DMS114 treated with DMSO at 0.1 percent for 48 hours (cell line): ENCODE data around the gene RBM8A.
A peak's percentile ranks its signal among the peaks of the same experiment; 100 is the strongest.

ENCODE experiments used
- DNase-seq: peaks from one replicate; lab custom pipeline; 2025; ENCODE audit not compliant: unreplicated experiment; lab: John Stamatoyannopoulos, UW

Gene RBM8A

DNA sequence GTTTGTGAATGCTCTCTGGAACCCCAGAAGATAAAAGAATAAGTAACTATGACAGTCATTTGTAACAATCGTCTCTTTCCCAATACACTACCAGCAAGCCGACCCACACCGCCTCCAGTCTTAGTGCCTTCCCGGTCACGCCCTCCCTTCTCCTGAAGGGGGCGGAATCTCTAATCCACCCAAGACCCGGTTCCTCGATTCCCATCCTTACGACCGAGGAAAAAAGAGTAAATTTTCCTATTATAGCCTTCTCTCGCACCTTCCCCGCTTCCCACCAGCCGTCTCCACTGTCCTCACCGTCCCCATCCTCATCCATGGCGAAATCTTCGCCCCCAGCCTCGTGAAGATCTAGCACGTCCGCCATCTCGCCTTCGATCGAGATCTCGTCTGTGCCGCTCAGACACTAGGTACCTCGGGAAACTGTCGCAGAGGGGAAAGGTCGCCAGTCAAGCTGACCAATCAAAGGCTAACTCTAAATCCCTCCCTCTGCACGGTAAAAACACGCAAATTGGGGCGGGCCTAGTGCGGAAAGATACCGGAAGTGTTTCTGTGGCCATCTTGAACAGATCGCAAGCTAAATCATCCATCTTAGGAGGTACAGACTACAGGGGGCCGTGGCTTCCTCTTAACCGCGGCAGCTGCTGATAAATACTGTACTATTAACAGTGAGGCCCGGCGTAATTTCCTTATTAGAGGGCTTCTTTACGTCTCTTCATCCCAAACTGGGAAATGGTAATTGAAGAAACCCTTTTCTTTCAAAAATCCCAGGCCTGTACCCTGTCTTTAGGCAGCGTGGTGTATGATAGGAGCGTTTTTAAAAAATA, at the start of gene RBM8A:
TSS of gene RBM8A (minus strand) at position 422 of the 824 bp plus-strand sequence. CDS start at position 364, 58 bp downstream.
- peak; percentile 100 for DNase-seq

DNA sequence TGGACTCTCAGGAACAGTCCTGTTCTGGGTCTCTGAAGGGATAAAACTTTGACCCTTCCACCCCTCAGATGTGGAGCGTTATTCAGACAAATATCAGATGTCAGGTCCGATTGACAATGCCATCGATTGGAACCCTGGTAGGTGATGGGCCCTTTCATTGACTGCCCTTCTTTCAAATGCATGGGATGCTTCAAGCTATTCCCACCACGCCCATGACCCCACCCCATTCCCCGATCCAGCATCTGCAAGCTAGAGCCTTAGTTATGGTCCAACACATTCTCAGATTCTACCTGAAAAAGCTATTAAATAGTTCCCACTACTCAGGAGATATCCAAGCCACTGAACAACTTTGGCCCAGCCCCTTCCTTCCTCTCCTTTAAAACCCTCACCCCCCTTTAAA, 49.7 kb upstream of the RBM8A start:
- DNase-seq = no peak

DNA sequence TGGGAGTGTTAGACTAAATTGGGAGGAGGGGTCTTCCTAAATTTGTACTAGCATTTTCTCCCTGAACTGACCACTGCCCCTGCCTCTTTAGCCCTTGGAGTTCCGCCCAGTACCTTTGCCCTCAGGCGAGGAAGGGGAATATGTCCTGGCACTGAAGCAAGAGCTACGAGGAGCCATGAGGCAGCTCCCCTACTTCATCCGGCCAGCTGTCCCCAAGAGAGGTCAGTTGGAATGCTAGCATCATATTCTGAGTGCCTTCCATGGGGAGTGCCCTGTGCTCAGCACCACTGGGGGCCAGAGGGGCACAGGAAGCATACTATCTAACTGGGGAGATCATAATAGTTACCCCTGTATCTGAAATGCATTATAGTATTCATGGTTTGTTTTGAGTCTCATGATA, 47.9 kb upstream of the RBM8A start:
- no peak for DNase-seq

DNA sequence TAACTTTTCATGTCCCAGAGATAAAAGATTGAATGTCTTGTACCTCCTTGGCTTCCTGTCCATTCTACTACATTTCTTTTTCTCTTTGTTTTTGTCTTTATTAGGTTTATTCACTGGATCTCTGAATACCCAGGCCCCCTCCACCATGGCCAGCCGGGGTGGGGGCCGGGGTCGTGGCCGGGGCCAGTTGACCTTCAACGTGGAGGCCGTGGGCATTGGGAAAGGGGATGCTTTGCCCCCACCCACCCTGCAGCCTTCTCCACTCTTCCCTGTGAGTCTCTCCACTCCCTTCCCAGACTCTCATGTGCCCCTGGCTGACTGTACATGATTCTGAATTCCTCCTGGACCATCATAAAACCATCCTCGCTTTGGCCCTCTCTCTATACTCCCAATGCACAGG, 47.4 kb upstream of the RBM8A start:
- no peak for DNase-seq

DNA sequence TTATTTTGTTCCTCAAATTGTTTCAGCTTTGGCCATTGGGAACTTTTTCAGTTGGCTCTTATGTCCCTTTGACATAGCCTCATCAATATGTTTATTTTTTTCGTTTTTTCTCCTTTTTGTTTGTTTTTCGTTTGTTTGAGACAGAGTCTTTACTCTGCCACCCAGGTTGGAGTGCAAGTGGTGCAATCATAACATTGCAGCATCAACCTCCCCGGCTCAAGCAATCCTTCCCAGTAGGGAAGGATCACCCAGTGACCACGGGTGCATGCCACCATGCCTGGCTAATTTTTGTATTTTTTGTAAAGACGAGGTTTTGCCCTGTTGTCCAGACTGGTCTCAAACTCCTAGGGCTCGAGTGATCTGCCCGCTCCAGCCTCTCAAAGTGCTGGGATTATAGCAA, 45.3 kb upstream of the RBM8A start:
- no peak for DNase-seq

DNA sequence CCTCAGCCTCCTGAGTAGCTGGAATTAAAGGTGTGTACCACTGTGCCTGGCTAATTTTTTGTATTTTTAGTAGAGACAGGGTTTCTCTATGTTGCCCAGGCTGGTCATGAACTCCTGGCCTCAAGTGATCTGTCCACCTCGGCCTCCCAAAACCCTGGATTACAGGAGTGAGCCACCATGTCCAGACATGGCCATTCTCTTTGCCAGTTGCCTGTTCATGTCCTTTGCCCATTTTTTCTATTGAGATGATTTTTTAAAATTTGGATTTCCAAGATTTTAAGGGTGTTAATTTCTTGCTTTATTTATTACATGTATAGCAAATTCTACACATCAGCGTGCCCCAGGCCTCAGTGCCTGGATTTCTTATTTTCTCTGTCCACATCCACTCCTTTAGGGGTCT, 40.0 kb upstream of the RBM8A start:
- DNase-seq = no peak

DNA sequence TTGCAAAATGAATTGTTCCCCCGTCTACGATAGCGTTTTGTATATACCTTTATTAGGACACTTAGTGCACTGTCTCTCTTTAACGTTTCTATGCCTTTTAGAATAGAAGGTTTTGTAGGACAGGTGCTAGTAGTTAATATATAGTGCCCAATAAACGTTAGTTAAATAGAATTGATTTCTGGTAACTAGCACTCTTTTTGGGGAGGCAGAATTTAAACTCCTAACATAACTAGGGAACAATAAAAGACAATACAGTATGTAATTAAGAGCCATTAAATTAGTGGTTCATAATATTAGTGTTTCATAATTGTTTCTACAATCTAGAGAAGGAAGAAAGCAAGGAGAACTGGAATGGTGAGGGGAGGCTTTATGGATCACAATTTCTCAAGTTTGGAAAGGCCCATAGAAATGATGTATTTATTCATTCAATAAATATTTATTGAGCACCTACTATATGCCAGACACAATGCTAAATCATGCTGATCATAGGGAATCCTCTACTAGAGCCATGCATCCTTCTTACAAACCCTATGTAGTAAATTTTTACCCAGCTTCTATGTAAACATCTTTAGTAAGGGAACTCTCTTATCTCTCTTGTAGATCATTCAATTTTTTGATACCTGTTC, 37.9 kb upstream of the RBM8A start:
- DNase-seq = no peak

DNA sequence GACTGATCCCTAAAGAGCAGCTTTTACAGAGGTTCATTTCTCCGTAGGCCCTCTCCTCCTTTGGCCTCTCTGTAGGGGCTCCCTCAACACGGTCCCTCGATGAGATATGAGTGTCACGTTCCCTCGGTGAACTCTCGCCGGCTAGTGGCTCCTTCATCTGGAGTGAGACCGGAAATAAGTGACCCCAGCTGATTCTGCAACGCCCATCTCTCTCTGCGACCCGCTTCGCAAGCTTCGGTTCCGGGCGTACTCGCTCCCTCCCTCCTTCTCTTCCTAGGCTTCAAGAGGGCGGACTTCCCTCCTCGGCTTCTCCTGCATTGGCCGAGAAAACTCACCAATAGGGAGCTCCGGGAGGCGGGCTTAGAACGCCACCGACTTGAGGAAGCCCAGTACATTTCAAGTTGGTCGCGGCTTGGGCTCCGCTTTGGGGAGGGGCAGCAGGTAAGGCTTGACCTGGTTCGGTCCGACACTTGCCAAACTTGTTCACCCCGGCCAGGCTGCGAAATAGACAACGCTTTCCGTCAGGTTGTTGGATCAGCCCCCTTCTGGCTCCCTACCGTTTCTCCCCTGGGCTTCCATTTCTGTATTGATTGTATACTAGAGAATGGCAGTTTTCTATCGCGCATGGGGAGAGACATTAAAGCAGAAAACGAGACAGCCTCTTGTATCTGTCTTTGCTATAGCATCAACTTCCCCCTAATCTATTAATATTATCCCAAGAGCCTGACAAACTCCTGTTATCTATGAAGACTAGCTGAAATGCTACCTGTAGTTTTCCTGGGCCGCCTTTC, 37.2 kb upstream of the RBM8A start, which contains the start of the genes ANKRD34A and POLR3GL:
TSS of gene ANKRD34A (minus strand) at position 248 of the 791 bp plus-strand sequence. CDS start 2,816 bp downstream, outside the sequence.
TSS of gene POLR3GL (plus strand) at position 363 of the 791 bp plus-strand sequence. CDS start 10,176 bp downstream, outside the sequence.
- DNase-seq = peak; percentile 96

DNA sequence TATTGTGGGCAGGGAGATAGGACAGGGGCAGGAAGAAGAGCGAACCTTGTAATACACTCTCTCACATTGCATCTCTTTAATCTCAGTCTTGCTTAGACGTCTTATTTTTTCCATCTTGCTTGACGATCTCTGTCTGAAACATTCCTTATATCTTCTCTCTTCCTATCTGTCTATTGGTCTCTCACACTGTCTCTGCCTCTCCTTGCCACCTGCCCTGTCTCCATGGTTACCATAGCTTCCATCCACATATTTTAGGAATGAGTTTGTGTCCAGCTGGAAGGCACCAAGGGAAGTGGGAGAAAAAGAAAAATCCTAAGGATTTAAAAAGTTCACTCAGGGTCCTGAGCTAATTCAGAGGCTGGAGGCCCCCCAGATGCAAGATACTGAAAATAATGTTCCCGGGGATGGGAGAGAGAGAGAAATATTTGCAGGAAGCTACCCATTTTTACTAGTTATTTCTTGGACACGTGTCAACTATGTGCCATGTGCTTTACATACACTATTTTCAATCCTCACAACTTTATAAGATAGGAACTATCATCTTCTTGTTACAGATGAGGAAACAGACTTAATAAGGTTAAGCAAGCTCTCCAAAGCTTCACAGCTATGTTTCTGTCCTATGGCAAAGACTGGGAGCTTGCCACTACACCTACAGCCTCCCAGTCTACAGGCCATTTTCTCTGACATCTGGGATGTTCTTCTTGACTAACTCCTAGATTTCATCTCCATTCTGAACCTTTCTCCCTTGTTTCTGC, 36.2 kb upstream of the RBM8A start:
- DNase-seq = peak; percentile 31

DNA sequence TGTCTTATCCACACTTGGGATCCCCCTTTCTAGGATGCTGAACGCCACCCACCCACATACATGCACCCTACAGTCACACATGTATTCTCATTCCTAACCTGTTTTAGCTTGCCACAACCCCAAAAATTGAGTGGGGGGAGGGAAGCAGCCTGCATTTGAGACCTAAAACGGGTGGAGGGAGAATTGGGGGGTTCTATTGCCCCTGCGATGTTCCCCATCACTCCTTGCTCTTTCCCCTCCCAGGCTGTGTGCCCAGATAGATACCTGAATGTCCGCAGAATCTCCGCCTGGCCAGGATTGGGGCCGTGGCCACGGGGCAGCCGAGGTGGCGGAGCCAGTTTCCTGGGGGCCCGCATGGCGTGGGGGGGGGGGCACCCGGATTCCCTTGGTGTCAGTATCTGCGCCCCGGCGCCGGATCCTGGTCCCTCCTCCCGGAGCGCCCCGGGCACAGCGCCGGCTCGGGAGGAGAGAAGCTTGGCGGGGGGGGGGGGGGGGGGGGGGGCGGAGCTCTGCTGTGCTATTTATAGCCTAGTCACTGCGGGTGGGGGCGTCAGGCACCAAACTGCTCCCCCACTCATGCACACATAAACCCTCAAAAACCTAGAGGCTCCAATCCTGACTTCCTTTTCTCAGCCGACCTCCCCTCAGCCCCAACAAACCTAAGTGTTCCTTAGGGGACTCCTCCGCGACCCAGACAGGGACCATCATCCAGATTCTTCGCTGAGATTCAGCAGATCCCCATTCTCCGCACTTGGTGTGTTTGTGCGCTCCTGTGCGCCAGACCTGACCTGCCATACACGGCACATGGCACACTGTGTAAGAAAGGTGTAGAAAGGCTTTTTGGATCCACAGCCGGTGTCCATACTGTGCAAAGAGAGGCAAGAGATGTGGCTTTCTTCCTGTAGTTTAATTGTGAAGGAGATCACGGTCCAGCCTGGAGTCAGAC, 35.1 kb upstream of the RBM8A start:
- no peak for DNase-seq

DNA sequence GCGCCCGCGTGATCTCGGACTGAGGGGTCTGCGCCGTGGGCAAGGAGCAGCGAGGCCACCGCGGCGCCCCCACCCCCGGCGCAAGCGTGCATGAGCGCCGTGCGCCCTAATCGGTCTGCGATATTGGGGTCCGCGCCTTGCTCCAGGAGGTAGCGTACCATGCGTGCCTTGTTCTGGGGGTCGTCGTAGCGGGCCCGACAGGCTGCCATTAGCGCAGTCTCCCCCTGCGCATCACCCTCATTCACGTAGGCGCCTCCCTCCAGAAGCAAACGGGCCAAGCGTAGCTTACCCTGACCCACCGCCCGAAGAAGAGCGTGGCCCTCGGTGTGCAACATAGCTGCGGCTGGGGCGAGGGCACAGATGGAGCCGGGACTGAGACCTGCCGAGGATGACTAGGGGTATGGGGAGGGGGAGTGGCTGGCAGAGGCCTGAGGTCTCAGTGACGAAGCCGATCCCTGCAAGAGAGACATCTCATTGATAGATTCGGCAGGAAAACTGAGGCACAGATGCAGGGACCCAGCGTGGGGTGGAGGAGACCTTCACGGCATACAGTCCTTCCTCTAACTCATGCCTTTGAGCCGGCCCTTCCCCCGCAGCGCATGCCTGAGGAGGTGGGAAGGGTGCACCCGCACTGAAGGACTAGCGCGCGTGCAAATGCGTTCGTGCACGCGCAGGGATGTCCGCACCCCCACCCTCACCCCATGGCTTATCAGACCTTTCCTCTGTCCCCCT, 34.3 kb upstream of the RBM8A start:
- no peak for DNase-seq

DNA sequence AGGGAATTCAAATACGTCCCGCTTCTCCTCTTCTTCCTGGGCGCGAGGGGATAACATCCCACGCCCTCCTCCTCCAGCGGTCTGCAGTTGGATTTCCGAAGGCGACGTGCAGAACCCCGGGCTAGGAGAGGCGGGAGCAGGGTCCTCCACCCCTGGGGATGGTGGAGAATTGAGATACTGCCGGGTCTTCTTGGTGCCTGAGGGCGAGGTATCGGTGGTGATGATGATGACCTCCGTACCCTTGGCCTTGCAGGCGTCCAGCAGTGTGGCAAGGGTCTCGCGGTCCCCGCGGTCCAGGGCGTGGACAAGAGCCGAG, 33.8 kb upstream of the RBM8A start:
- DNase-seq = no peak

DNA sequence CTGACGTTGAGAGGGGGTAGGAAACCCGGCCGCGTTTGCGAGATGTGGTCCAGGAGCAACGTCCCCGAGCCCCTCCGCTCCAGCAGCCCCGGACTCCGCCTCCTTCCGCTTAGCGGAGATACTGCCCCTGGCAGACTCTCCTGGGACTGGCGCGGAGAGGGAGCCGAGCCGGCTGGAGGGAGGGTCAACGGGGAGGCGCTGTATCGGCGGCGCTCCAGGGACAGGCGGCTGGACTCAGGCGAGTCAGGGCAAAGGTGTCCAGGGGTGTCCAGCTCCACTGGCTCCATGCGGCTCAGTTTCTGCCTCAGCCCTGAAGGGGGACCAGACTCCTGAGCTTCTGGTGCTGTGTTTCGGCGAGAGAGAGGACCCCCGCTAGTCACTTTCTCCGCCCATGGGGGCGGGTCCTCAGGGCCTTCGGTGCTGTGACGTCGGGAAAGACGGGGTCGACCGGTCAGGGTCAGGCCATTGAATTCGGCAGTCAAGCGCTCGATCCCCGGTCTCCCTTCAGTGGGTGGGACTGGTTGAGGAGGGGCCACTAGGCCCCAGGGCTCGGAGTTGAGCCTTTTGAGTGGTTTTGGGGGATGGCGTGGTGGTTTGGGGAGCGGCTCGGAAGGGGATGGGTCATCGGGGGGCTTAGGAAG, 33.3 kb upstream of the RBM8A start:
- peak; percentile 80 for DNase-seq

DNA sequence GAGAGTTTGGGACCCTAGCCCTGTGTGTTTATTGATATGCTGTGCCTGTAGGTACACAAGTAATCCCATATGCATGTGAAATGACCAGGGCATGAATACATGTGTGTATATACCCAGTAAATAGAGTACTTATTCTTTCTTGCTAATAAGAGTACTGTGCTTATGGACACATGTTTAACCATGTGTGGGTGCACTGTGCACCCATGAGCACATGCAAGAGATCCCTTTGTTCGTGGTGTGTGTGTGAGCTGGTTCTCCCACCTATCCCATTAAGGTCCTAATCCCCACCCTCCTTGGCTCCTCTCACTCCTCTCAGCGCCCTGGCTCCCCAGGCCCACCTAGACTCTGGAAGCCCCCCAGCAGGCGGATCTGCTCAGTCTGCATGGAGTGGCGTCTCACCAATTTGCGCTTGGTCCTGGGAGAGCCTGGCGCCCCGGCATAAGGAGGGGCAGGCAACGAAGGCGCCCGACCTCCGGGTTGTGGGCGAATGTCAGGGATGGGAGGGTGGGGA, 32.7 kb upstream of the RBM8A start:
- DNase-seq = no peak

DNA sequence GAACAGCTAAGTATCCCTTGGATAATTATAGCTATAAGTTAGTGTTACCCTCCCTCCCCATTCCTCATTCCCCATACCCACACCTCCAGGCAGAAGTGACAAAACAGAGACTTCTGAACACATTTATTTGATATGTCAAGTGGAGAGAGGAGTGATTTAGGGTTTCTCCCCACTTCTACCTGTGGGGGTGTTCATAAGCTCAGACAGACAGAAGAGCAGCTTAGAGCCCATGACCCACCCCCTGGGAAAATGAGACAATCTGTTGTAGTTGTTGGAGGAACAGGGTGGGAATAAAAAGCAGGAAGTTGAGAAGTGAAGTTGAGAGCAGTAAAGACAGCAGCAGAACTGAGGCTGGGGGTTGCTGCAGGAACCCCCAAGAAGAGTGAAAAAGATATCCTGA, 32.0 kb upstream of the RBM8A start:
- no peak for DNase-seq

DNA sequence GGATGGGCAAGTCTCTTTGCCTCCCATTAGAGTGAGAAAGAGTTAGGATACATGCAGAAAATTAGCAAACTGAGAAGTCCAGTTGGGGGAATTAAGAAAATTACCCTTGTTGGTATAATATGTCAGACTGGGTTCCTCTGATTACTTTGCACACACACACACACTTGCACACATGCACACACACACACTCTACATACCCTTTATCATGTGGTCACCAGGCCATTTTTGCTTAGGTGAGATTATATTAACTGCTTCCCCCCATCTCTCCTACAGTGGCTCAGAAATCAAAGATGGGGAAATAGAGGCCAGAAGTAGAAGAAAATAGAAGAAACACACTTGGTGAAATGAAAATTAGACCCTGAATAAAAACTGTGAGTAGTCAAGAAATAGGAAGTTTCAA, 31.4 kb upstream of the RBM8A start:
- no peak for DNase-seq

DNA sequence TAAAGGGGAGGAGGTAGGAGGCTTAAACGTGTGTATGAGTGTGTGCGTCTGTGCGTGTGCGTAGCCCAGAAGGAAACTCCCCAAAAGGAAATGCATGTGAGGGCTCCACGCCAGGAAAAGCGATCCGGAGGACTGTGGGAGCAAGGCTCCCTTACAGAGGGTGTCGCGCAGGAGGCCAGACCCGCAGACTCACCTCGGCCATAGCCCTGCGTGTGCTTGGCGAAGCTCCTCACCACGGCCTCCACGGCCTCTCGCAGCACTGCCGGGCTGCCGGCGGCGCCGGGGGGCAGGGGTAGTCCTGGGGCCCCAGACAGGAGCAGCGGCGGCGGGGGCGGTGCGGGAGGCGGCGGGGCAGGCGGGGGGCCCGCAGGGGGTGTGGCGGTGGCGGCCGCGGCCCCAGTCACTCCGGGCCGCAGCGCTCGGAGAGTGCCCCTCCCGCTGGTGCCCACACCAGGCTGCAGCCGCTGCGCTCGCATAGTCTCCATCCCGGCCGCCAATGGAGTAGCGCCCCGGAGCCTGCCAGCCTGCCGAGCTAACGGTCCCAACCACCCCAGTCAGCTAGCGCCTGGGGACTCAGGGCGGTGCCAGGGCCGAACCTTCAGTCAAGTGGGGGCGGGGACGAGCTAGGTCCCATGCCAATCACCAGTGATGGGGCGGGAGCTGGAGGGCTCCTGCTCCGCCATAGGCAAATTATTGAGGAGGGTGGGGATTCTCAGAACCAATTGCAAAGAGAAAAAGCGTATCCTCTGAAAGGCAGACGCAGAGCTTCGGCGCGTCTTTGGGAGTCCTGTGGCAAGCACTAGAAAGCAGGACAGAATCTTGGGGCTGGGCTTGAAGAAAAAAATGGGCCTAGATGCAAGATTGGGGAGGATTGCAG, 30.4 kb upstream of the RBM8A start, which contains the start of gene LIX1L:
TSS of gene LIX1L (minus strand) at position 575 of the 877 bp plus-strand sequence. CDS start at position 485, 90 bp downstream.
- DNase-seq = peak; percentile 99
